ENCODE measurements around the gene LYPD3. TPM values are rescaled to one million over a fixed set of nuclear protein-coding genes. Genes with fewer than 3 reads are reported as not detected.

The LYPD3 gene
- total and polyA plus RNA-seq, 2 experiments from 2014 or later, result 3.3 to 4.6 TPM

GRCh38 chr19:43490759-43491158 is 25.4 kb upstream of the LYPD3 start (continued):
- TF ChIP-seq CREB1 (CRISPR knock-in tag; IDR thresholded peaks at IDR 0.05; ENCODE audit: low read depth) (no peak), POLR2AphosphoS5 (IDR thresholded peaks at IDR 0.05; ENCODE audit: low read depth) (no peak), NANOG (IDR thresholded peaks at IDR 0.05; ENCODE audit: borderline replicate concordance) (no peak)

DNA sequence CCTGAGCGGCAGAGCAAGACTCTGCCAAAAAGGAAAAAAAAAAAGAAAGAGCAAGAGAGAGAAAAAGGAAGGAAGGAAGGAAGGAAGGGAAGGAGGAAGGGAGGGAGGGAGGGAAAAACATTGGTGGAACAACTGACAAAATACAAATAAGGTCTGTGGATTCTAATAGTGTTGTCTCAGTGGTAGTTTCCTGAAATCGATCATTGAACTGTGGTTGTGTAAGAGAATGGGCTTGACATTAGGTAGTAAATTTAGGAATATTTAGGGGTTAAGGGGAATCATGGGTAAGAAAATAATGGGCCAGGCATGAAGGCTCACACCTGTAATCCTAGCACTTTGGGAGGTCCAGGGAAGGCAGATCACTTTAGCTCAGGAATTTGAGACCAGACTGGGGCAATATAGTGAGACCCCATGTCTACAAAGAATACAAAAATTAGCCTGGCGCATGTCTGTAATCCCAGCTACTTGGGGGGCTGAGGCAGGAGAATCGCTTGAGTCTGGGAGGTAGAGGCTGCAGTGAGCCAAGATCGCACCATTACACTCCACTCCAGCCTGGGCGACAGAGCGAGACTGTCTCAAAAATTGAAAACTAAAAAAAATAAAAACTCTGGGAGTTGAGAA is 24.7 kb upstream of the LYPD3 start:
- Histone ChIP-seq H3K4me3 (no peak overlapping the region), H3K79me2 (replicated peaks; ENCODE audit: insufficient read depth) (no peaks in the 10 kb centered on the region), H2AFZ (no peak overlapping the region), H3K27me3 (ENCODE audit: insufficient read depth) (no peaks in the 10 kb centered on the region), H3K4me1 (ENCODE audit: insufficient read depth) (no peaks in the 10 kb centered on the region), H3K4me2 (no peak overlapping the region), H3K36me3 (ENCODE audit: insufficient read depth) (no peaks in the 10 kb centered on the region), H3F3A (replicated peaks; ENCODE audit: low read depth) (no peaks in the 10 kb centered on the region), H3K9me2 (ENCODE audit: insufficient read depth) (no peaks in the 10 kb centered on the region), H3K27ac (ENCODE audit: low read depth) (no peak overlapping the region), H4K20me1 (replicated peaks; ENCODE audit: insufficient read depth) (0 out of 2 replicates have a peak, but pooled peaks cover 7% of the 10 kb centered on the region)
- Mint-ChIP-seq H3K36me3 (ENCODE audit: low read depth) (no peaks in the 10 kb centered on the region), H3K27me3 (ENCODE audit: insufficient read depth, low read depth, poor library complexity) (peaks cover 3% of the 10 kb centered on the region), H3K27ac (no peak overlapping the region), H3K4me1 (0 out of 3 replicates have a peak, but pooled peaks cover 5% of the 10 kb centered on the region), H3K4me3 (no peak overlapping the region), H3K9me3 (no peaks in the 10 kb centered on the region)
- no peak for DNase-seq (ENCODE audit: low spot score)
- no peak for TF ChIP-seq ZNF331 (CRISPR knock-in tag; IDR thresholded peaks at IDR 0.05; ENCODE audit: low read depth)
- TF ChIP-seq ZNF114 (CRISPR knock-in tag; IDR thresholded peaks at IDR 0.05), result no peak
- TF ChIP-seq, protein P1, sequence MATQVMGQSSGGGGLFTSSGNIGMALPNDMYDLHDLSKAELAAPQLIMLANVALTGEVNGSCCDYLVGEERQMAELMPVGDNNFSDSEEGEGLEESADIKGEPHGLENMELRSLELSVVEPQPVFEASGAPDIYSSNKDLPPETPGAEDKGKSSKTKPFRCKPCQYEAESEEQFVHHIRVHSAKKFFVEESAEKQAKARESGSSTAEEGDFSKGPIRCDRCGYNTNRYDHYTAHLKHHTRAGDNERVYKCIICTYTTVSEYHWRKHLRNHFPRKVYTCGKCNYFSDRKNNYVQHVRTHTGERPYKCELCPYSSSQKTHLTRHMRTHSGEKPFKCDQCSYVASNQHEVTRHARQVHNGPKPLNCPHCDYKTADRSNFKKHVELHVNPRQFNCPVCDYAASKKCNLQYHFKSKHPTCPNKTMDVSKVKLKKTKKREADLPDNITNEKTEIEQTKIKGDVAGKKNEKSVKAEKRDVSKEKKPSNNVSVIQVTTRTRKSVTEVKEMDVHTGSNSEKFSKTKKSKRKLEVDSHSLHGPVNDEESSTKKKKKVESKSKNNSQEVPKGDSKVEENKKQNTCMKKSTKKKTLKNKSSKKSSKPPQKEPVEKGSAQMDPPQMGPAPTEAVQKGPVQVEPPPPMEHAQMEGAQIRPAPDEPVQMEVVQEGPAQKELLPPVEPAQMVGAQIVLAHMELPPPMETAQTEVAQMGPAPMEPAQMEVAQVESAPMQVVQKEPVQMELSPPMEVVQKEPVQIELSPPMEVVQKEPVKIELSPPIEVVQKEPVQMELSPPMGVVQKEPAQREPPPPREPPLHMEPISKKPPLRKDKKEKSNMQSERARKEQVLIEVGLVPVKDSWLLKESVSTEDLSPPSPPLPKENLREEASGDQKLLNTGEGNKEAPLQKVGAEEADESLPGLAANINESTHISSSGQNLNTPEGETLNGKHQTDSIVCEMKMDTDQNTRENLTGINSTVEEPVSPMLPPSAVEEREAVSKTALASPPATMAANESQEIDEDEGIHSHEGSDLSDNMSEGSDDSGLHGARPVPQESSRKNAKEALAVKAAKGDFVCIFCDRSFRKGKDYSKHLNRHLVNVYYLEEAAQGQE (IDR thresholded peaks at IDR 0.05; ENCODE audit: unreplicated experiment), result no peak
- no peak for TF ChIP-seq JUNB (IDR thresholded peaks at IDR 0.05; ENCODE audit: unreplicated experiment)
- TF ChIP-seq EZH2 (IDR thresholded peaks at IDR 0.05; ENCODE audit: low read depth, unreplicated experiment), result no peak
- TF ChIP-seq, protein P2, sequence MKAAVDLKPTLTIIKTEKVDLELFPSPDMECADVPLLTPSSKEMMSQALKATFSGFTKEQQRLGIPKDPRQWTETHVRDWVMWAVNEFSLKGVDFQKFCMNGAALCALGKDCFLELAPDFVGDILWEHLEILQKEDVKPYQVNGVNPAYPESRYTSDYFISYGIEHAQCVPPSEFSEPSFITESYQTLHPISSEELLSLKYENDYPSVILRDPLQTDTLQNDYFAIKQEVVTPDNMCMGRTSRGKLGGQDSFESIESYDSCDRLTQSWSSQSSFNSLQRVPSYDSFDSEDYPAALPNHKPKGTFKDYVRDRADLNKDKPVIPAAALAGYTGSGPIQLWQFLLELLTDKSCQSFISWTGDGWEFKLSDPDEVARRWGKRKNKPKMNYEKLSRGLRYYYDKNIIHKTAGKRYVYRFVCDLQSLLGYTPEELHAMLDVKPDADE (IDR thresholded peaks at IDR 0.05), result no peak
- no peak for TF ChIP-seq CREB1 (CRISPR knock-in tag; IDR thresholded peaks at IDR 0.05; ENCODE audit: low read depth)
- ATAC-seq, result no peak

GRCh38 chr19:43489310-43489709 is 23.9 kb upstream of the LYPD3 start:
- no peak overlapping the region for H3K4me2 ChIP-seq
- H3K79me2 ChIP-seq (replicated peaks; ENCODE audit: insufficient read depth), result no peaks in the 10 kb centered on the region
- Mint-ChIP-seq H3K27ac (no peak overlapping the region), H3K36me3 (ENCODE audit: low read depth) (no peaks in the 10 kb centered on the region), H3K27me3 (ENCODE audit: insufficient read depth, low read depth, poor library complexity) (peaks cover 1% of the 10 kb centered on the region), H3K4me1 (0 out of 3 replicates have a peak, but pooled peaks cover under 1% of the 10 kb centered on the region), H3K4me3 (no peak overlapping the region), H3K9me3 (no peaks in the 10 kb centered on the region)
- DNase-seq (ENCODE audit: low spot score) (no peak), ATAC-seq (no peak)
- H3K4me1 ChIP-seq (ENCODE audit: insufficient read depth), result no peaks in the 10 kb centered on the region
- no peaks in the 10 kb centered on the region for H3F3A ChIP-seq (replicated peaks; ENCODE audit: low read depth)
- H3K4me3 ChIP-seq, result no peak overlapping the region
- H3K36me3 ChIP-seq (ENCODE audit: insufficient read depth), result no peaks in the 10 kb centered on the region
- H4K20me1 ChIP-seq (replicated peaks; ENCODE audit: insufficient read depth), result 0 out of 2 replicates have a peak, but pooled peaks cover 1% of the 10 kb centered on the region
- no peaks in the 10 kb centered on the region for H3K9me2 ChIP-seq (ENCODE audit: insufficient read depth)
- no peaks in the 10 kb centered on the region for H3K27me3 ChIP-seq (ENCODE audit: insufficient read depth)
- no peak overlapping the region for H3K27ac ChIP-seq (ENCODE audit: low read depth)
- no peak overlapping the region for H2AFZ ChIP-seq
- TF ChIP-seq ZNF331 (CRISPR knock-in tag; IDR thresholded peaks at IDR 0.05; ENCODE audit: low read depth), result no peak
- TF ChIP-seq, protein P1 (IDR thresholded peaks at IDR 0.05; ENCODE audit: unreplicated experiment), result no peak
- TF ChIP-seq EZH2 (IDR thresholded peaks at IDR 0.05; ENCODE audit: low read depth, unreplicated experiment), result no peak
- TF ChIP-seq CREB1 (CRISPR knock-in tag; IDR thresholded peaks at IDR 0.05; ENCODE audit: low read depth), result no peak
- TF ChIP-seq STAT1 (IDR thresholded peaks at IDR 0.05; ENCODE audit: unreplicated experiment), result no peak
- TF ChIP-seq POLR2AphosphoS5 (IDR thresholded peaks at IDR 0.05; ENCODE audit: low read depth), result no peak
- TF ChIP-seq, protein P2 (IDR thresholded peaks at IDR 0.05), result no peak
